ENCODE results near the gene WNT8A. TPM values are rescaled to one million over a fixed set of nuclear protein-coding genes. Genes with fewer than 3 reads are reported as not detected.

WNT8A gene
- total RNA-seq (2021; ENCODE audit: unreplicated experiment) (not detected), Bru-seq, nascent RNA (not detected), BruChase-seq, experiment 1, labeled RNA remaining after a 2-hour chase (not detected), BruChase-seq, experiment 2, labeled RNA remaining after a 6-hour chase (not detected)
- not detected for polyA plus RNA-seq (2012; ENCODE audit: insufficient read length)
- long read RNA-seq: 0 reads

- Histone ChIP-seq H3K27me3 (ENCODE audit: control insufficient read depth, insufficient read depth, low read length) (no peaks in the 10 kb centered on the region), H3K27ac (ENCODE audit: low read length) (no peak within 1 kb of the TSS), H3K4me3 (ENCODE audit: low read depth in 2 of 2, low read length in 2 of 2) (no peak within 1 kb of the TSS), H3K9me3 (ENCODE audit: control insufficient read depth, insufficient read depth, low read depth, low read length) (no peaks in the 10 kb centered on the region), H3K36me3 (ENCODE audit: control insufficient read depth, insufficient read depth, low read length) (no peaks in the 10 kb centered on the region), H3K4me1 (ENCODE audit: control insufficient read depth, insufficient read depth, low read length) (no peaks in the 10 kb centered on the region)
- CTCF ChIA-PET: no interaction called here
- DNase-seq (ENCODE audit: low read depth, low spot score) (no peak), ATAC-seq (no peak)
- TF ChIP-seq REST (IDR thresholded peaks at IDR 0.05; ENCODE audit: insufficient read depth in 1 of 2, low read depth in 2 of 2, low read length in 1 of 2): no peak
- TF ChIP-seq CTCF (IDR thresholded peaks at IDR 0.05): no peak
- no peak for TF ChIP-seq SIN3A (IDR thresholded peaks at IDR 0.05; ENCODE audit: borderline replicate concordance, insufficient read depth, low read depth, low read length)
- TF ChIP-seq TCF7L2 (IDR thresholded peaks at IDR 0.05; ENCODE audit: low read depth, low read length): no peak
- no peak for TF ChIP-seq POLR2AphosphoS5 (IDR thresholded peaks at IDR 0.05; ENCODE audit: low read depth, low read length)
- POLR2A ChIA-PET: no interaction called here
- in situ Hi-C loops (cut with HindIII; ENCODE audit: low pct_unique_long_range_greater_than_20kb, low sequenced_read_pairs): no loop called here
- BruUV-seq (replicated peaks): no TSS peak
- intact Hi-C loops (cut with micrococcal nuclease; ENCODE audit: unreplicated experiment): no loop called here
These were observed at the start of gene WNT8A for GRCh38 chr5:138083702-138084101. Gene WNT8A, plus strand, starts transcription at chr5:138084033. Its CDS starts 95 bp downstream, at chr5:138084128.

- Histone ChIP-seq H3K4me1 (ENCODE audit: control insufficient read depth, insufficient read depth, low read length) (peaks cover 17% of the 10 kb centered on the region), H3K27me3 (ENCODE audit: control insufficient read depth, insufficient read depth, low read length) (no peaks in the 10 kb centered on the region), H3K27ac (ENCODE audit: low read length) (peak overlapping the region; percentile 29; the same call in 1 of the 2 replicates), H3K4me3 (ENCODE audit: low read depth in 2 of 2, low read length in 2 of 2) (no peak overlapping the region), H3K36me3 (ENCODE audit: control insufficient read depth, insufficient read depth, low read length) (no peaks in the 10 kb centered on the region; the same call in 1 of the 2 replicates), H3K9me3 (ENCODE audit: control insufficient read depth, insufficient read depth, low read depth, low read length) (no peaks in the 10 kb centered on the region)
- intact Hi-C loops (cut with micrococcal nuclease; ENCODE audit: unreplicated experiment) (loop anchor here (1.0 kb wide), 2 partner anchors 32 to 97 kb away; no protein-coding TSS in a partner anchor), in situ Hi-C loops (cut with HindIII; ENCODE audit: low pct_unique_long_range_greater_than_20kb, low sequenced_read_pairs) (no loop called here)
- ATAC-seq (peak; percentile 82), DNase-seq (ENCODE audit: low read depth, low spot score) (peak; percentile 86)
- BruUV-seq (replicated peaks): no TSS peak
- no peak for TF ChIP-seq SIN3A (IDR thresholded peaks at IDR 0.05; ENCODE audit: borderline replicate concordance, insufficient read depth, low read depth, low read length)
- TF ChIP-seq CTCF (IDR thresholded peaks at IDR 0.05): peak; percentile 93
- no peak for TF ChIP-seq POLR2AphosphoS5 (IDR thresholded peaks at IDR 0.05; ENCODE audit: low read depth, low read length)
- ChIA-PET CTCF (interaction anchor here (0.7 to 2.5 kb wide), 5 partner anchors 13 to 98 kb away, joined by 3 to 19 read pairs (median 3); no protein-coding TSS in a partner anchor), POLR2A (no interaction called here)
These were observed 48.0 kb upstream of the WNT8A start for GRCh38 chr5:138035605-138036537.
